ENCODE results near the gene RBM20. TPM values are rescaled to one million over a fixed set of nuclear protein-coding genes. Genes with fewer than 3 reads are reported as not detected.

The RBM20 gene
- total RNA-seq, 4 donors from 2014 or later, result 7.4 to 18.4 (median 10.2) TPM

GRCh38 chr10:110629680-110630191 is 14.4 kb upstream of the RBM20 start:
- H3K4me1 ChIP-seq, result peaks cover 21 to 25% of the 10 kb centered on the region in 2 donors
- H3K4me3 ChIP-seq, result no peak overlapping the region
- ATAC-seq, result peak in 1 of 2 donors; percentile 12
- no peaks in the 10 kb centered on the region for H3K9me3 ChIP-seq
- no peaks in the 10 kb centered on the region for H3K36me3 ChIP-seq
- no peak for DNase-seq
- TF ChIP-seq CTCF (IDR thresholded peaks at IDR 0.05 in 4 of 5, conservative IDR thresholded peaks at IDR 0.05 in 1 of 5) (no peak), POLR2A (IDR thresholded peaks at IDR 0.05) (no peak)
- intact Hi-C loops (cut with DNase I; ENCODE audit: low total_unique reads), result no loop called here
- no peaks in the 10 kb centered on the region for H3K27me3 ChIP-seq
- in situ Hi-C loops (cut with MboI; ENCODE audit: low sequenced_read_pairs in 4 of 4), result no loop called here
- peak overlapping the region; percentile 14 to 63 (median 38) for H3K27ac ChIP-seq

GRCh38 chr10:110631934-110632333 is 12.2 kb upstream of the RBM20 start:
- ATAC-seq (no peak), DNase-seq (no peak)
- intact Hi-C loops (cut with DNase I; ENCODE audit: low total_unique reads), result no loop called here
- Histone ChIP-seq H3K27me3 (no peaks in the 10 kb centered on the region), H3K9me3 (no peaks in the 10 kb centered on the region), H3K4me1 (peaks cover 41 to 43% of the 10 kb centered on the region in 2 donors), H3K27ac (peak overlapping the region; percentile 83 to 91 (median 85)), H3K4me3 (no peak overlapping the region), H3K36me3 (no peaks in the 10 kb centered on the region)
- TF ChIP-seq POLR2A (IDR thresholded peaks at IDR 0.05) (no peak), CTCF (IDR thresholded peaks at IDR 0.05 in 4 of 5, conservative IDR thresholded peaks at IDR 0.05 in 1 of 5) (no peak)
- in situ Hi-C loops (cut with MboI; ENCODE audit: low sequenced_read_pairs in 4 of 4), result no loop called here

GRCh38 chr10:110632591-110633215 is 11.4 kb upstream of the RBM20 start:
- in situ Hi-C loops (cut with MboI; ENCODE audit: low sequenced_read_pairs in 4 of 4), result no loop called here
- Histone ChIP-seq H3K4me1 (peaks cover 49 to 51% of the 10 kb centered on the region in 2 donors), H3K4me3 (no peak overlapping the region), H3K27ac (peak overlapping the region; percentile 83 to 91 (median 85)), H3K36me3 (no peaks in the 10 kb centered on the region), H3K27me3 (no peaks in the 10 kb centered on the region), H3K9me3 (no peaks in the 10 kb centered on the region)
- TF ChIP-seq CTCF (IDR thresholded peaks at IDR 0.05 in 4 of 5, conservative IDR thresholded peaks at IDR 0.05 in 1 of 5), result no peak
- no peak for TF ChIP-seq POLR2A (IDR thresholded peaks at IDR 0.05)
- intact Hi-C loops (cut with DNase I; ENCODE audit: low total_unique reads), result no loop called here
- DNase-seq, result peak in 1 of 2 donors; percentile 17
- peak; percentile 42 to 65 for ATAC-seq

GRCh38 chr10:110634527-110635209 is 9.5 kb upstream of the RBM20 start:
- H3K4me3 ChIP-seq, result no peak overlapping the region
- ATAC-seq (peak; percentile 45 to 55), DNase-seq (peak; percentile 69 to 87)
- no peaks in the 10 kb centered on the region for H3K36me3 ChIP-seq
- H3K27me3 ChIP-seq, result no peaks in the 10 kb centered on the region
- H3K4me1 ChIP-seq, result peaks cover 50 to 55% of the 10 kb centered on the region in 2 donors
- peak overlapping the region; percentile 83 to 91 (median 85) for H3K27ac ChIP-seq
- in situ Hi-C loops (cut with MboI; ENCODE audit: low sequenced_read_pairs in 4 of 4), result no loop called here
- no peak for TF ChIP-seq POLR2A (IDR thresholded peaks at IDR 0.05)
- no peak for TF ChIP-seq CTCF (IDR thresholded peaks at IDR 0.05 in 4 of 5, conservative IDR thresholded peaks at IDR 0.05 in 1 of 5)
- H3K9me3 ChIP-seq, result no peaks in the 10 kb centered on the region
- intact Hi-C loops (cut with DNase I; ENCODE audit: low total_unique reads), result no loop called here
